Retinal pigment epithelial cell (primary cell): Measurements from ENCODE around the gene RPS3.
"Not testable (repeated sequence)": the region's sequence is repeated elsewhere in the genome, so short reads cannot be mapped to it uniquely, and the experiment has no call there.

ENCODE experiments used
- DNase-seq: peaks from one replicate; pipeline ENCODE4 v3.0.0-alpha.2; 2010; ENCODE audit warnings: low read depth
- H3K4me3 ChIP-seq: 2 replicates; pipeline ENCODE4 v1.5.1; 2011; ENCODE audit warnings: mild to moderate bottlenecking, low read length, control low read depth, moderate library complexity
- CTCF ChIP-seq: conservative IDR thresholded peaks from 2 replicates; pipeline ENCODE4 v1.5.1; 2011; ENCODE audit warnings: low read depth, low read length, control low read depth, inconsistent platforms

Gene RPS3

DNA sequence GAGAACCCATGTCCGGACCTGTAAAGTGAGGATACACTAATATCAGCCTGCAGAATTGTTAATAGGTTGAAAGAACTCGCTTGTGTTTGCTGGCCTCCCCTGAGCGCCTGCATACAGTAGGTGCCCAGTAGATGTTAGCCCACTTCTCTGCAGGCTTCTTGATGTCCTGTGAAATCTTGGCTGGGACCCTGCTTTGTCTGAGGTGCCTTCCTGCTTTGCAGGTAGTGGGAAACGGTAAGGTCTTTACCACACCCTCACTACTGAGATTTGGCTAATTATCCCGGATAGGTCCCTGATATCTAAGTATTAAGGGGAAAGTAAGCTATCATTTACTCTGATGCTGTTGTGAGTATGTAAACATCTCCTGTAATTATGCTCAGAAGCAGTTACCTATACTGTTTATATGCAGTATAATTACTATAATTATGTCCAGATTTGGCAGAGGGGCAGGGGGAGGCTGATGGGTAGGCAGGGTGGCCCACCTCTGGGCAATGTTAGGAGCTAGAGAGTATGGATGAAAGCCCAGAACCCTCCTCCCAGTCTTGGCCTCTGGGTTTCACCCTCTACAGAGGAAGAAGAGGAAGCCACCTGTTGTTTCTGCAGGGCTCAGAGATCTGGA, 46.6 kb upstream of the RPS3 start:
- no peak for TF ChIP-seq CTCF
- H3K4me3 ChIP-seq = peak overlapping the region; percentile 56
- no peak for DNase-seq

DNA sequence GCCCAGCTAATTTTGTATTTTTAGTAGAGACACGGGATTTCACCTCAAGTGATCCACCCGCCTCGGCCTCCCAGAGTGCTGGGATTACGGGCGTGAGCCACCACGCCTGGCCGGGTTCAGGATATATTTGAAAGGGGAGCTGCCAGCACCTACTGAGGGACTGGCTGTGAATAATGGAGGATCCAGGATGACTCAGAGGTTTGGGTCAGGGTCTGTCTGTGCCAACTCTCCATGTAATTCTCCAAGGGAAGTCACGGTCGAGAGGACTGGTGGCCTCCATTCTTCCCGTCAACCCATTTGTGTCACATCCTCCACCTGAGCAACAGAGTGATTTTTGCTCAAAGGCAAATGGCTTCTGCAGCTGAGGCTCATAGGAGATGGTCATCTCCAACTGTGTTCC, 44.3 kb upstream of the RPS3 start:
- no peak overlapping the region for H3K4me3 ChIP-seq
- no peak for TF ChIP-seq CTCF
- no peak for DNase-seq

DNA sequence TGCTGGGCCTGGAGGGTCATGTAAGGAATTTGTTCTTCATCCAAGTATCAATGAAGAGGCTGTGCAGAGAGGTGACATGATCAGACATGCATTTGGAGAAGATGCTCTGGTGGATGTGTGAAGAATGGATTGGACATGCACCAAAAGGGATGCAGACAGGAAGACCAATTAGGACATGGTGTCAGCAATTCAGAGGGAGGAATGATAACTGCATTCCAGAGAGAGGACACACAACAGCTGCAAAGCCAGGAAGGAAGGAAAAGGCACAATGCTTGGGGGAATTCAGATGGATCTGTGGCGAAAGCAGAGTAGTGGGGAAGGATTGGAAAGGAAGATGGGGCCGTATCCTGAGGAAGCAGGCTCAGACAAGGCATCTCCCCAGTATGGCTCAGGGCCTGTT, 42.7 kb upstream of the RPS3 start:
- DNase-seq = no peak
- no peak overlapping the region for H3K4me3 ChIP-seq
- no peak for TF ChIP-seq CTCF

- not testable (repeated sequence) for H3K4me3 ChIP-seq
Observed at GRCh38 chr11:75362285-75362684, 37.0 kb upstream of the RPS3 start.

DNA sequence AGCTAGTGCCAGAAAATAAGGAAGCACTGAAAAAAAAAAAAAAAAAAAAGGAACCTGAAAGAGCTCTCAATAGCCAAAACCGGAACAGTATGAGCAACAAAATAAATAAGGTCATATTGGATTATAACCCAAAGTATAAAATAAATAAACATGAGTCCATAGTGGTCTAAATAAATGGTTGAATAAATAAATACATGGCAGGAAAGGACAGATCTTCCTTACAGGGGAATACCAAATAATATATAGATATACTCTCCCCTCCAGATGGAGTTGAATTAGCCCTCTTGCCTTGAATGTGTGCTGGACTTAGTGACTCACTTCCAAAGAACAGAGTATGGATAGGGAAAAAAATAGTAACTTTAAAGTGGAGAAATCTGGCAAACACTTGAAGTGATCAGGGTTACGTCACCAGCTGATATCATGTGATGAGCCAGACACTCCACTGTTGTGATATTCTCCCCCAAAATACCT, 33.6 kb upstream of the RPS3 start:
- no peak for TF ChIP-seq CTCF
- DNase-seq = no peak
- H3K4me3 ChIP-seq = no peak overlapping the region

More at GRCh38 chr11:75362285-75362684, 37.0 kb upstream of the RPS3 start:
- DNase-seq = not testable (repeated sequence)

- H3K4me3 ChIP-seq, DNase-seq: not testable (repeated sequence)
Observed at GRCh38 chr11:75366826-75367225, 32.5 kb upstream of the RPS3 start.

GRCh38 chr11:75369560-75370255, 29.6 kb upstream of the RPS3 start:
- DNase-seq = no peak
- no peak overlapping the region for H3K4me3 ChIP-seq

More at GRCh38 chr11:75369560-75370255, 29.6 kb upstream of the RPS3 start:
- no peak for TF ChIP-seq CTCF
